ENCODE measurements around the gene ZMYND12.

DNA sequence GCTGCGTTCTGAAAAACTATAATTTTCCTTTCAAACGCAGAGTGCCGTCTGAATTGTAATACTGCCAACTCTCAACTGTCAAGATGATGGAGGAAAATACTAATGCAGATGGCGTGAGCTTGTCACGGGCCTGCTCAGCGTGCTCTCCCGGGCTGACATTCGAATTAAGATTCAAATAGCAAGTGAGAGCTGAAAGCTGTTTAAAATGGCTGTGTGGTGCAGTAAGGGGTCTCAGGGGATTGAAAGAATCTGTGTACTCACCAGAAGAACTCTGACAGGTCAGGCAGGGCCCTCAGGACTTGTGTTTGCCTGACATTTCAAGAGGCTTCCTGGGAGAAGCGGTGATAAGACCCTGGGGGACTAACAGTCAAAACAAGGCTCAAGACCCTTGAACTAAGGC lies 33.1 kb downstream of the ZMYND12 start:
- TF ChIP-seq POLR2A (IDR thresholded peaks at IDR 0.05) = no peak
- TF ChIP-seq, protein P1, sequence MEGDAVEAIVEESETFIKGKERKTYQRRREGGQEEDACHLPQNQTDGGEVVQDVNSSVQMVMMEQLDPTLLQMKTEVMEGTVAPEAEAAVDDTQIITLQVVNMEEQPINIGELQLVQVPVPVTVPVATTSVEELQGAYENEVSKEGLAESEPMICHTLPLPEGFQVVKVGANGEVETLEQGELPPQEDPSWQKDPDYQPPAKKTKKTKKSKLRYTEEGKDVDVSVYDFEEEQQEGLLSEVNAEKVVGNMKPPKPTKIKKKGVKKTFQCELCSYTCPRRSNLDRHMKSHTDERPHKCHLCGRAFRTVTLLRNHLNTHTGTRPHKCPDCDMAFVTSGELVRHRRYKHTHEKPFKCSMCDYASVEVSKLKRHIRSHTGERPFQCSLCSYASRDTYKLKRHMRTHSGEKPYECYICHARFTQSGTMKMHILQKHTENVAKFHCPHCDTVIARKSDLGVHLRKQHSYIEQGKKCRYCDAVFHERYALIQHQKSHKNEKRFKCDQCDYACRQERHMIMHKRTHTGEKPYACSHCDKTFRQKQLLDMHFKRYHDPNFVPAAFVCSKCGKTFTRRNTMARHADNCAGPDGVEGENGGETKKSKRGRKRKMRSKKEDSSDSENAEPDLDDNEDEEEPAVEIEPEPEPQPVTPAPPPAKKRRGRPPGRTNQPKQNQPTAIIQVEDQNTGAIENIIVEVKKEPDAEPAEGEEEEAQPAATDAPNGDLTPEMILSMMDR (IDR thresholded peaks at IDR 0.05 in 8 of 11, conservative IDR thresholded peaks at IDR 0.05 in 3 of 11) = no peak

All from spleen (tissue), 7 donors.